HG02623 (cell line): ENCODE data around the gene TNS2.

Source experiments
- ATAC-seq: cut with Tn5 transposase; IDR thresholded peaks from one replicate; pipeline ENCODE4 v1.9.1; 2021; ENCODE audit warnings: moderate library complexity; ENCODE audit not compliant: unreplicated experiment

TNS2 gene

DNA sequence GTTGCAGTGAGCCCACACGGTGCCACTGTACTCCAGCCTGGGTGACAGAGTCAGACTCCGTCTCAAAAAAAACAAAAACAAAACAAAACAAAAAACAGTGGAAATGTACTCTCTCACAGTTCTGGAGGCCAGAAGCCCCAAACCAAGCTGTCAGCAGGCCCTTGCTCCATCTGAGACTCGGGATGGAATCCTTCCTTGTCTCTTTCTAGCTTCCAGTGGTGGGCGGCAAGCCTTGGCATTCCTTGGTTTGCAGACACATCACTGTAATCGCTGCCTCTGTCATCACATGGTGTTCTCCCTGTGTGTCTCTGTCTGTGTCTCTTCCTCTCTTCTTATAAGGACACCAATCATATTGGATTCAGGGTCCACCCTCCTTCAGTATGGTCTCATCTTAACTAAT is 6.4 kb downstream of the TNS2 start:
- ATAC-seq = no peak

DNA sequence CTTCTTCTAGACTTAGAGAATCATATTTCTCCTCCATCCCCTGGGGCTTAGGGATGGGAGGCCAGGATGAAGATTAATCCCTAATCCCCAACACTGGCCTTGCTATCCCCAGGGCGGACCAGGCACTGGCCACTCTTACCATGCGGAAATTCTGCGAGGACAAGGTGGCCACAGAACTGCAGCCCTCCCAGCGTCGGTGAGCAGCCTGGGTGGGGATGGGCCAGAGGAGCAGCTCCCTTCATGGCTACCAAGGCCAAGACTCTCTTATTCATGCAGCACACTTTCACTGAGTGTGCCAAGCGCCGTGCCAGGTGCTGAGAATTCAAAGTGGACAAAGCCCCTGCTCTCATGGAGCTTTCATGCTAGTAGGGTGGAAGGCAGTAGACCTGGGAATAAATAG is 7.0 kb downstream of the TNS2 start:
- ATAC-seq = no peak

DNA sequence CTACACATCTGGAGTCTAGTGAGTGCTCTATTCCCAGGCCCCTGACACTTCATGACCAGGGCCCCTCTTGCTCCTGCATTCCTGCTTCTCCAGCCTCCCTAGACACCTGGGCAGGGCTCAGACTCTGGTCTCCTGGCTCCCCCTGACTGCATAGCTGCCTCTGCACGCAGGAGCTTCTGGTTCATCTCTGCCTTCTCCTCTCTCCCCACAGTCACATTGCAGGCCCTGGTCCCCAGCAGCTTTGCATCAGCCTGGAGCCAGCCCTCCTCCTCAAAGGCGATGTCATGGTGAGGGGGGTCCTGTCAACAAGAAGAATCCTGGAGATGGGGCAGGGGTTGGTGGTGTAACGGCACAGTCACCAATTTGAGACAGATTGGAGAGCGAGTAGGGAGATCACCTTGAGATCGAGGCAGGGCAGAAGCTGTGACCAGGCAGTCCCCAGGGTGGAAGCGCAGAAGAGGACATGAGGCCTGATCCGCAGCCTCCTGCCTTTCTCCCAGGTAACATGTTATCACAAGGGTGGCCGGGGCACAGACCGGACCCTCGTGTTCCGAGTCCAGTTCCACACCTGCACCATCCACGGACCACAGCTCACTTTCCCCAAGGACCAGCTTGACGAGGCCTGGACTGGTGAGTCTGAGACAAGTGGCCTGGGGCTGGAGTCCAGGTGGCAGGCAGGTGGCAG is 8.1 kb downstream of the TNS2 start:
- no peak for ATAC-seq

DNA sequence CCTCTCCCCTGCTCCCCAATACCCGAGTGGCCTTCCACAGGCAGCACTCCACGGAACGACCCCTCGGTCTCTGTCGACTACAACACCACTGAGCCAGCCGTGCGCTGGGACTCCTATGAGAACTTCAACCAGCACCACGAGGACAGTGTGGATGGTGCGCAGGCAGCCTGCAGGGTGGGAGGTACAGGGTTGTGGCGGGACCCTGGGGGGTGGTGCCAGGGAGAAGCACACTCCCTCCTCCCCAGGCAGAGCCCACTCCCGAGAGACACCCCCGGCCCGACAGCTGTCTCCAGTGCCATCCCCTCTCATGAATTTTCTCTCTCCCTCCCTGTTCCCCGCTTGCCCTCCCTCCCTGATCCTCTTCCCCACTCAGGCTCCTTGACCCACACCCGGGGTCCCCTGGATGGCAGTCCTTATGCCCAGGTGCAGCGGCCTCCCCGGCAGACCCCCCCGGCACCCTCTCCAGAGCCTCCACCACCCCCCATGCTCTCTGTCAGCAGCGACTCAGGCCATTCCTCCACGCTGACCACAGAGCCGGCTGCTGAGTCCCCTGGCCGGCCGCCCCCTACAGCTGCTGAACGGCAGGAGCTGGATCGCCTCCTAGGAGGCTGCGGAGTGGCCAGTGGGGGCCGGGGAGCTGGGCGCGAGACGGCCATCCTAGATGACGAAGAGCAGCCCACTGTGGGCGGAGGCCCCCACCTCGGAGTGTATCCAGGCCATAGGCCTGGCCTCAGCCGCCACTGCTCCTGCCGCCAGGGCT is 9.0 kb downstream of the TNS2 start:
- ATAC-seq = no peak

DNA sequence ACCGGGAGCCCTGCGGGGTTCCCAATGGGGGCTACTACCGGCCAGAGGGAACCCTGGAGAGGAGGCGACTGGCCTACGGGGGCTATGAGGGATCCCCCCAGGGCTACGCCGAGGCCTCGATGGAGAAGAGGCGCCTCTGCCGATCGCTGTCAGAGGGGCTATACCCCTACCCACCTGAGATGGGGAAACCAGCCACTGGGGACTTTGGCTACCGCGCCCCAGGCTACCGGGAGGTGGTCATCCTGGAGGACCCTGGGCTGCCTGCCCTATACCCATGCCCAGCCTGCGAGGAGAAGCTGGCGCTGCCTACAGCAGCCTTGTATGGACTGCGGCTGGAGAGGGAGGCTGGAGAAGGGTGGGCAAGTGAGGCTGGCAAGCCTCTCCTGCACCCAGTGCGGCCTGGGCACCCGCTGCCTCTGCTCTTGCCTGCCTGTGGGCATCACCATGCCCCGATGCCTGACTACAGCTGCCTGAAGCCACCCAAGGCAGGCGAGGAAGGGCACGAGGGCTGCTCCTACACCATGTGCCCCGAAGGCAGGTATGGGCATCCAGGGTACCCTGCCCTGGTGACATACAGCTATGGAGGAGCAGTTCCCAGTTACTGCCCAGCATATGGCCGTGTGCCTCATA is 9.7 kb downstream of the TNS2 start:
- ATAC-seq = no peak

DNA sequence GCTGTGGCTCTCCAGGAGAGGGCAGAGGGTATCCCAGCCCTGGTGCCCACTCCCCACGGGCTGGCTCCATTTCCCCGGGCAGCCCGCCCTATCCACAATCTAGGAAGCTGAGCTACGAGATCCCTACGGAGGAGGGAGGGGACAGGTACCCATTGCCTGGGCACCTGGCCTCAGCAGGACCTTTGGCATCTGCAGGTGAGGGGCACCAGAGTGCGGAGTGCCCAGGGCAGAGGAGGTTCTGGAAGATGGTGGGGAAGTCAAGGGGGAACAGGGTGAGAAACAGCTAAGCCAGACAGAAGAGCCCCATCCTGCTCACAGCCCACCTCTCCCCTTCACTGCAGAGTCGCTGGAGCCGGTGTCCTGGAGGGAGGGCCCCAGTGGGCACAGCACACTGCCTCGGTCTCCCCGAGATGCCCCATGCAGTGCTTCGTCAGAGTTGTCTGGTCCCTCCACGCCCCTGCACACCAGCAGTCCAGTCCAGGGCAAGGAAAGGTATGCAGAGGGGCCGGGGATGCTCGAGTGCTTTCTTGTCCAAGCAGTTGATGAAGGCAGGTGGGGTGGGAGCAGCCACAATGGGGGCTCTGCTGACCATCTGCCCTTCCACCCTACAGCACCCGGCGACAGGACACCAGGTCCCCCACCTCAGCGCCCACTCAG is 10.3 kb downstream of the TNS2 start:
- no peak for ATAC-seq

DNA sequence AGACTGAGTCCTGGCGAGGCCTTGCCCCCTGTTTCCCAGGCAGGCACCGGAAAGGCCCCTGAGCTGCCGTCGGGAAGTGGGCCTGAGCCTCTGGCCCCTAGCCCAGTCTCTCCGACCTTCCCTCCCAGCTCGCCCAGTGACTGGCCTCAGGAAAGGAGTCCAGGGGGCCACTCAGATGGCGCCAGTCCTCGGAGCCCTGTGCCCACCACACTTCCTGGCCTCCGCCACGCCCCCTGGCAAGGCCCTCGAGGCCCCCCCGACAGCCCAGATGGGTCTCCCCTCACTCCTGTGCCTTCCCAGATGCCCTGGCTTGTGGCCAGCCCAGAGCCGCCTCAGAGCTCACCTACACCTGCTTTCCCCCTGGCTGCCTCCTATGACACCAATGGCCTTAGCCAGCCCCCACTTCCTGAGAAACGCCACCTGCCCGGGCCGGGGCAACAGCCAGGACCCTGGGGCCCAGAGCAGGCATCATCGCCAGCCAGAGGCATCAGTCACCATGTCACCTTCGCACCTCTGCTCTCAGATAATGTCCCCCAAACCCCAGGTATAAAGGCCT is 10.9 kb downstream of the TNS2 start:
- ATAC-seq = no peak

DNA sequence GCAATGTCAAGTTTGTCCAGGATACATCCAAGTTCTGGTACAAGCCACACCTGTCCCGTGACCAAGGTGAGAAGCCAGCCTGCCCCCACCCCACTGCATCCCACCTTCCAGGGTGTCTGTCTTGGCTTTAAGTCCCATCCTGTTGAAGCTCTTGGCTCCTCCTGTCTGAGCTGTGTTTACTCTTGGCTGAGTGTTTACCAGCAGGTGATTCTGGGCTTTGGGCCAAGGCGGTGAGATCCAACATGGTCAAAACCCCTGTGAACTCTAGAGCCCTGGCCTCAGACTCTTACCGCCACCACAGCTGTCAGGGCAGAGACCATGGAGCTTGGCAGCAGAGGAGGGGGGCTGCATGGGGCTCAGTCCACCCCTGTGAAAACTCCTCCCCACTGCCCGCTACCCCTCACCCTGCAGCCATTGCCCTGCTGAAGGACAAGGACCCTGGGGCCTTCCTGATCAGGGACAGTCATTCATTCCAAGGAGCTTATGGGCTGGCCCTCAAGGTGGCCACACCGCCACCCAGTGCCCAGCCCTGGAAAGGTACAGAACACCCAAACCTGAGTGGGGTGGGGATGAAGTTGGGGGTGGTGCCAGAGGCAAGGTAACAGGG is 11.6 kb downstream of the TNS2 start:
- ATAC-seq = no peak

DNA sequence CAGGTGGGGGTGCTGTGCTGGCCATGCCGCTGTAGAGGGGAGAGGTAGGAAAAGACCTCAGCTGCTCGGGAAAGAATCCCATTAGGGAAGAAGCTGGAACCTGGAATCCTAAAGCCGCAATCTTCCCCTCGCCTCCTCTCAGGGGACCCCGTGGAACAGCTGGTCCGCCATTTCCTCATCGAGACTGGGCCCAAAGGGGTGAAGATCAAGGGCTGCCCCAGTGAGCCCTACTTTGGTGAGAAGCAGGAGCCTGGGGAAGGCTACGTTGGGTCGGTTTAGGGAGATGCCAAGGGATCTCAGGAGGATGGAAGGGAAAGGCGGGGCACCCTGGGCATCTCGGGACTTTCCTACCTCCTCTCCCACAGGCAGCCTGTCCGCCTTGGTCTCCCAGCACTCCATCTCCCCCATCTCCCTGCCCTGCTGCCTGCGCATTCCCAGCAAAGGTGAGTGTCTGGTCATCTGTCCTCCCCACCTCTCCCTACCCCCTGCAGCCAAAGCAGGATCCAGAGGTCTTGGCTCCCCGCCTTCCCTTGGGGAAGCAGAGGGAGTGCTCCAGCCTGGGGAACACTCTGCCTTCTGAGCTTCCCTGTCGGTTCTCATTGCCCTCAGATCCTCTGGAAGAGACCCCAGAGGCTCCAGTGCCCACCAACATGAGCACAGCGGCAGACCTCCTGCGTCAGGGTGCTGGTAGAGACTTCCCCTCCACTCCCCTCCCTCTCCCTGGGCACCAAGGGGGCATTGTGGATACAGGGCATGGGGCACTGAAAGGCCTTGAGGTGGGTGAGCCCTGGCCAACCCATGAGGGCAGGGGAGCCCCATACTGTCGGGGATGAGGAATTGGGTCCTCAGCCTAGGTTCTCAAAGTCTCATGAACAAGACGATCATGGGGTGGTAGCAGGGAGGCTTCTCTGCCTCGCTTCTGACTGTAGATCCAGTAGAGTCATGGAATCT is 12.4 kb downstream of the TNS2 start:
- no peak for ATAC-seq

DNA sequence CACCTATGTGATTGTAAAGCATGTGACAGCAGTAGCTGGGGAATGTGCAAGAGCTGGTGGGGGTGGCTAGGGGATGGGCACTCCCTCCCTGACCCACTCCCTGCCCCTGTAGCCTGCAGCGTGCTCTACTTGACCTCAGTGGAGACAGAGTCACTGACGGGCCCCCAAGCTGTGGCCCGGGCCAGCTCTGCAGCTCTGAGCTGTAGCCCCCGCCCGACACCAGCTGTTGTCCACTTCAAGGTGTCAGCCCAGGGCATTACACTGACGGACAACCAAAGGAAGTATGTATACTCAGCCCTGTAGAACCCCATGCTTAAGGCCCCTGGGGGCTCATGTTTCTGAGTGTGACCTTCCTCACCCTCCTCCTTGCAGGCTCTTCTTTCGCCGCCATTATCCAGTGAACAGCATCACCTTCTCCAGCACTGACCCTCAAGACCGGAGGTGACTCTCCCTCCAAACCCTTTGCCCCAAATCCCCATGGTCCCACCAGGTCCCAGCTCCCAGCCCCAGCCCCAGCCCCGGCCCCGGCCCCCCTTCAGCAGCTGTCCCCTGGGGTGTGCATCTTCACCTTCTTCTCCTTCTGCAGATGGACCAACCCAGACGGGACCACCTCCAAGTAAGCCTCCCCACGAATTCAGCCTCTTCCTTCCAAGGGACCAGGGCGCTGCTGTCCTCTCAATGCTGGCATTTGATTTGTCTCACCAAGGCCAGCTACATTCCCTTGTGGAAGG is 13.3 kb downstream of the TNS2 start:
- ATAC-seq = no peak

DNA sequence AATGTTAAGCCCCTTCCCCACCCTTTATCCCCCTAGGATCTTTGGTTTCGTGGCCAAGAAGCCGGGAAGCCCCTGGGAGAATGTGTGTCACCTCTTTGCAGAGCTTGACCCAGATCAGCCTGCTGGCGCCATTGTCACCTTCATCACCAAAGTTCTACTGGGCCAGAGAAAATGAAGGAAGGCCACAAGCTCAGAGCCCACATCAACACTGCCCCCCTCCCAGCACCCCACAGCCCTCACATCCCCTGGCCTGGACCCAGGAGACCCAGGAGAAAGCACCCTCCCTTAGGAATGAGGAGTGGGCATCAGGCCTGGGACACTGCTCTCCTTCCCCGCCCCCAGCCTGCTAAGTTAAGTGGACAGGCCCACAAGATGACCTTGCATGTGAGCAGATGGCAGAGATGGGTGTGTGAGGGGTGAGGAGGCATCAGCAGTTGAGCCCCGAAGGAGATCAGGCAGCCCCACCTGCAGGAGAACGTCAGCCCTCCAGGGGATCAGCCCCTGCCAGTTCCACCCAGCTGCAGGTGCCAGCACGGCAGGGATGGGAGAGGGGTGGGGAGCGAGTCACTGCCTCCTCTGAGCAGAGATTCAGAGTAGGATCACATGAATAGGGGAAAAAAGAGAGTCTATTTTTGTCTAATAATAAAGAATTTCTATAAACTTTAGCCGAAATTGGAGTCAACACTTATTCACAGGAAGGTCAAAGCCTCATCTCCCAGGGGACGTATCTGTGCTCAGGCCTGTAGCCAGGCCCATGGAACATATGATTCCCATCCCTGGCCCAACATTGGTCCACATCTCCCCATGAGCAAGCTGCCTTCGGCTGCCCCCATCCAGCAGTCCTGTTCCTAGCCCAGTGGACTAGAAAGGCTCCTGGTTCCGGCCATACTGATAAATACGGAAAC is 14.1 kb downstream of the TNS2 start:
- no peak for ATAC-seq

DNA sequence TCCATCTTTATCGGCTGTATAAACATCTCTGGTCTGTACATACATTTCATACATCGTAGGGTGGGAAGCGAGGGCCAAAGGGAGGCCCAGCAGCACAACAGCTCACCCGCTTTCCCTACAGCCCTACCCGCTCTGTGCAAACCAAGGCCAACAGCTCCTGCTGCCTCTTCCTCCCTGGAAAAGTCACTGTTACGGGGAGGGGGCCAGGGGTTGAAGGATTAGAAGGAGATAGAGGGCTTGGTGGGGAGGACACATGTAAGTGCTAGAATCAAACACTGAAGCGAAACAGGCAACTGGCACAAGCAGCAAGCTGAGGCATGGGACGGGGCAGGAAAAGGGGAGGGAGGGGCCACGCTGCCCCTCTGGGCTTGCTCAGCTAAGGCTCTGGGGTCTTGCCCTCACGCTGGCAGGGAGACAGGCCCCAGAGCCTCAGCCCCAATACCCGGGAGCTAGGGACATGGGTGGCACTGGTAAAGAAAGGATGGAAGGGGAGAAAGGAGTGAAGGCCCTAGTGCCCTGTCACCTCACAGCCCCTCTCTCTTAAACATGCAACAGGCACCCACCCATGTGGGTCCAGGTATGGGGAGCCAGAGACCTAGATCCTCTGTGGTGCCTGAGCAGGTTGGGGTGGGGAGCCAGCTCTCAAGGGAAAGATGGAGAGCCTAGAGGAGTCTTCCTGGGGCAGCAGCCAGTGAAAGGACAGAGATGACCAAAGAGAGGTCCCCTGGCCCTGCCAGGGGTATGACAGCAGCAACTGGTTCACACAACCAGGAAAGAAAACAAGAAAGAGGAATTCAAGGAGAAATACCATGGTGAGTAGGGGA is 15.0 kb downstream of the TNS2 start:
- ATAC-seq = no peak

DNA sequence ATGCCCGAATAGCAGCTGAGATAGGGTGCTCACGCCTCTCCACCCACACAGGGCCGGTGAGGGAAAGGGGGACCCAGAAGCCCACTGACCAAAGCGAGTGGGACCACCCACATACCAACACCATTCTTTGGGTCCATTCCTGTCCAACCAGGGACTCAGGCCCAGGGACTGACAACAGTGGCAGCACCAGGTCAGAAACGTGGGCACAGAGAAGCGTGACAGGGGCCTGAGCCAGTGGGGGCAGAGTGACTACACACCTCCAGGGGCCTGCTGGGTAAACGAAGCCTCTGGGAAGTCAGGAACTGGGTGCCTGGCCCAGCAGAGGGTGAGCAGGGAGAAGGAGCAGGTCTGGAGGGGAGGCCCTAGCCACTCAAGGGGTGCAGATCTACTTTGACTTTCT is 15.6 kb downstream of the TNS2 start:
- no peak for ATAC-seq

DNA sequence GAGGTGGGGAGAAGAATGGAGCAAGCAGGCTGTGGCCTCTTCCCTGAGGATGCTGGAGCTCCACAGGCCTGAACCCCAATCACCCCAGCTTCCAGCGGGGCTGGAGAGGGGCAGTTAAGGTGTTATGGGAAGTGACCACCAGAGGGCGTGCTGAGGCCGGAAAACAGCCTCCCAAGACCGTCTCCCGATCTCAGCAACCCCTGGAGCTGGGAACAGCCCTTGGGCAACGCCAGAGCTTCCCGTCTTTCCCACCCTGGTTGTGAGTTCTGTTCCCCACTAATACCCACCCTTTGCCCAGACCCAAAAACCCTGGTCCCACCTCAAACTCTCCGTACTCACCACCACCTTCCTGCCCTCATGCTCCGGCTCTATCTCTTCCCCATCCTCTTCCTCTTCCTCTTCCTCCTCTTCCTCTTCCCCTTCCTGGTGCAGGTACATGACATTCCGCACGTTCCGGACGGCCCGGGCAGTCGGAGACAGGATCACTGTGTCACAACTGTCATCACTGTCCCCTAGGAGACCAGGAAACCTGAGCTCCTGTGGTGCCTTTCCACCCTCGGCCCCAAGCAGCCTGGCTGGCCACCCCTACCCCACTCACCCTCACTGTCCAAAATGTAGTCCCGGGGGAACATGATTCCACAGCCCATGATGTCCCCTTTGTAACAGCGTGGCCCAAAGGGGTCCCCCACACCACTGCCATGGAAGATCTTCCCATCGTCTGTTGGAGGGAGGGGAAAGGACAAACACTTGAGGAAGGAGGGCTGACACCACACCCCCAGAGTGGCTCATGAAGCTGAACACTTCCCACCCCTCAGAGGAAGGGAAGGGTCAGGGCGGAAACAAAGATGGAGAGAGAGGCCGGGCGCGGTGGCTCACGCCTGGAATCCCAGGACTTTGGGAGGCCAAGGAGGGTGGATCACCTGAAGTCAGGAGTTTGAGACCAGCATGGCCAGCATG is 16.4 kb downstream of the TNS2 start:
- no peak for ATAC-seq

DNA sequence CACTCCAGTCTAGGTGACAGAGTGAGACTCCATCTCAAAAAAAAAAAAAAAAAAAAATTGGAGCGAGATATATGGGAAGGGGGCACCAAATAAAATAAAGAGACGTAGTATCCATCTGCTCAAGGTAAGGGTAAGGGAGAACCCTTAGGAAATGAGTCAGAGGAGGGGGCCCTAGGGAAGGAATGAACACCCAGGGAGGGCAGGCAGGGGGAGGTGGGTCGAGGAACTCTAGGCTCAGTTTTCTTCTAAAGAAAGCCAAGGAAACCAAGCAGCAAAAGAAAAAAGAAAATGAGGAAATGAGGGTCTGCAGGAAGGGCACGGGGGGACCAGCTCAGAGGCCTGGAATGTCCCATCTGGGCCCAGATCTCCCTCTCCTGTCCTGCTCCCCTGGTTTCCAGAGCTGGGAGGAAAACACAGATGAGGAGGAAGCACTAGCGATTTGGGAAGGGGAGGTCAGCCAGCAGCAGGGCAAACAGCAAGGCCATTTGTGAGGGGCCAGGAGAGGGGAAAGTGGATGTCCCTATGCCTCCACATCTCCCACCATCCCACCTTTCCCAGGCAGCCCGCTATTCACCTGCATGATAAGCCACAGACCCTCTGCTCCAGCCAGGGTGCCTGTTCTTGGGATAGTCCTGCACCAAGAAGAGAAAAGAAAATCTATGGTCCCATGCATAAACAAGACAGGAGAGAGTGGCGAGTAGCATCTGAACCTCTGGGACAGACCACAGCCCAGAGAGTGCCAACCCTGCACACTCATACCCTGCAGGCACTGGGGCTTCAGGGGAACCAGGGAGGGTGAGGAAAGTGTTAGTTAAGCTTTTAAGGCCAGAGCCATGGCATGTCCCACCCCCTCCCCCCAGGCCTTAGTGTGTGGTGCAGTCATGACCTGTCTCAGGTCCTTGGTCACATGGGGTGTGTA is 17.5 kb downstream of the TNS2 start:
- no peak for ATAC-seq
